HepG2 (cell line): ENCODE measurements around the gene TWNK. TPM values are rescaled to one million over a fixed set of nuclear protein-coding genes. Genes with fewer than 3 reads are reported as not detected.

ENCODE experiments used
- ATAC-seq: fragments of 200-7000 bp; cut with Tn5 transposase; 3 replicates; pipeline ENCODE4 v1.9.1; 2020; ENCODE audit warnings: mild to moderate bottlenecking, moderate library complexity
- BruUV-seq: library from RNA; stranded (reverse); fragments of 400-500 nt; replicated peaks from 2 replicates; lab custom pipeline; 2021; lab: Mats Ljungman, UMichigan
- CTCF ChIA-PET: fragments of 300-600 bp; formaldehyde crosslinking; extraction: SDS; loops from one replicate; lab custom pipeline; 2021; ENCODE audit warnings: low total read pairs, inconsistent platforms, low intra/inter-chr PET ratio; lab: Yijun Ruan, JAX
- POLR2A ChIA-PET: fragments of 350-600 bp; sonication (Branson Sonifier 250); formaldehyde crosslinking; loops from one replicate; lab custom pipeline; 2020; ENCODE audit warnings: antibody characterized with exemption, inconsistent platforms; lab: Yijun Ruan, JAX
- DNase-seq: peaks from one replicate; pipeline ENCODE4 v3.0.0-alpha.2; 2015; ENCODE audit warnings: low spot score
- FAIRE-seq: peaks from 3 replicates; lab custom pipeline; 2011; peaks lifted over from hg19 to GRCh38; lab: Jason Lieb, UNC
- H2AFZ ChIP-seq: one replicate; pipeline ENCODE4 v1.6.1; 2011; ENCODE audit warnings: low read length, inconsistent platforms
- H3K27ac ChIP-seq: fragments of 300-600 bp; 3 replicates; pipeline ENCODE4 v1.8.0; 2011; ENCODE audit warnings: mixed run types, mild to moderate bottlenecking, mixed read lengths, low read length, inconsistent platforms; ENCODE audit not compliant: insufficient read depth; ENCODE audit errors: extremely low read length
- H3K27me3 ChIP-seq, 2 experiments: fragments of 200-600 bp in 1 of 2; 2 replicates in 1 of 2; 3 replicates in 1 of 2; pipeline versions ENCODE4 v1.6.0 to v1.8.0; 2011; ENCODE audit warnings: low read length in 2 of 2, mild to moderate bottlenecking in 2 of 2, moderate library complexity in 2 of 2, inconsistent platforms in 1 of 2; ENCODE audit not compliant: insufficient read depth in 2 of 2, control insufficient read depth in 1 of 2
- H3K36me3 ChIP-seq, 2 experiments: fragments of 200-600 bp in 1 of 2; replicated peaks in 1 of 2; 2 replicates in 1 of 2; 3 replicates in 1 of 2; pipeline versions ENCODE4 v1.5.1 to v1.8.0; 2011; ENCODE audit warnings: low read length in 2 of 2, inconsistent platforms in 1 of 2; ENCODE audit not compliant: insufficient read depth in 2 of 2, control insufficient read depth in 1 of 2
- H3K4me1 ChIP-seq: 2 replicates; pipeline ENCODE4 v1.5.1; 2012; ENCODE audit warnings: low read length, inconsistent platforms; ENCODE audit not compliant: insufficient read depth
- H3K4me2 ChIP-seq: 2 replicates; pipeline ENCODE4 v1.6.0; 2011; ENCODE audit warnings: low read depth, low read length, inconsistent platforms
- H3K4me3 ChIP-seq, 3 experiments: fragments of 200-600 bp in 1 of 3; sonication (generic), shearing (Covaris generic) in 1 of 3; replicated peaks in 1 of 3; 2 replicates each; pipeline ENCODE4 v1.5.1; 2011 to 2016; ENCODE audit warnings: low read length in 3 of 3, inconsistent platforms in 2 of 3, low read depth in 2 of 3, mild to moderate bottlenecking in 2 of 3, control low read depth in 1 of 3, mixed read lengths in 1 of 3; ENCODE audit not compliant: insufficient read depth in 1 of 3
- H3K79me2 ChIP-seq: one replicate; pipeline ENCODE4 v1.6.1; 2011; ENCODE audit warnings: low read length, inconsistent platforms; ENCODE audit not compliant: insufficient read depth
- H3K9ac ChIP-seq: 2 replicates; pipeline ENCODE4 v1.6.0; 2011; ENCODE audit warnings: mild to moderate bottlenecking, low read depth, low read length, inconsistent platforms; ENCODE audit not compliant: insufficient read depth
- H3K9me3 ChIP-seq: 2 replicates; pipeline ENCODE4 v1.5.1; 2012; ENCODE audit warnings: mild to moderate bottlenecking, low read length
- H4K20me1 ChIP-seq: 2 replicates; pipeline ENCODE4 v1.6.0; 2011; ENCODE audit warnings: inconsistent platforms, mild to moderate bottlenecking, low read length, moderate library complexity; ENCODE audit not compliant: insufficient read depth
- FOXA1 ChIP-seq, 2 experiments: fragments of 450-650 bp in 1 of 2; sonication (generic) in 1 of 2; formaldehyde crosslinking in 1 of 2; IDR thresholded peaks; 2 replicates each; pipeline versions ENCODE4 v1.4.0 to v1.6.1; 2016 to 2020; ENCODE audit warnings: missing genetic modification reagents in 1 of 2
- FOXK1 ChIP-seq: sonication (generic); formaldehyde crosslinking; IDR thresholded peaks from 2 replicates; pipeline ENCODE4 v1.4.0; 2020; ENCODE audit warnings: low read depth, missing genetic modification reagents, borderline replicate concordance
- HNRNPUL1 ChIP-seq: fragments of 200-400 bp; formaldehyde crosslinking; IDR thresholded peaks from 2 replicates; pipeline ENCODE4 v1.6.1; 2017; ENCODE audit warnings: low read depth, mild to moderate bottlenecking, low read length, moderate library complexity
- POLR2A ChIP-seq, 2 experiments: IDR thresholded peaks; 2 replicates each; pipeline ENCODE4 v1.6.1; 2011; ENCODE audit warnings: low read depth in 2 of 2, low read length in 2 of 2, mild to moderate bottlenecking in 1 of 2, moderate library complexity in 1 of 2; ENCODE audit not compliant: insufficient read depth in 1 of 2
- RBM22 ChIP-seq: fragments of 200-400 bp; formaldehyde crosslinking; optimal IDR thresholded peaks from 2 replicates; pipeline ENCODE3; 2017; ENCODE audit warnings: mild to moderate bottlenecking, low read length, moderate library complexity
- SIN3B ChIP-seq: fragments of 150-350 bp; IDR thresholded peaks from 2 replicates; pipeline ENCODE4 v1.6.1; 2014; ENCODE audit warnings: low read length
- SIX1 ChIP-seq: sonication (generic); formaldehyde crosslinking; IDR thresholded peaks from 2 replicates; pipeline ENCODE4 v1.4.0; 2020; ENCODE audit warnings: missing genetic modification reagents, borderline replicate concordance
- SP2 ChIP-seq: sonication (generic); formaldehyde crosslinking; IDR thresholded peaks from 2 replicates; pipeline ENCODE4 v1.5.1; 2020; ENCODE audit warnings: mild to moderate bottlenecking, missing genetic modification reagents
- TCF7L2 ChIP-seq: IDR thresholded peaks from 2 replicates; pipeline ENCODE4 v1.6.1; 2011; ENCODE audit warnings: mild to moderate bottlenecking, low read depth, low read length, moderate library complexity
- ZNF282 ChIP-seq: fragments of 450-650 bp; IDR thresholded peaks from 2 replicates; pipeline ENCODE4 v1.6.1; 2018; ENCODE audit not compliant: partially characterized antibody
- ZNF331 ChIP-seq: sonication (generic); formaldehyde crosslinking; IDR thresholded peaks from 2 replicates; pipeline ENCODE4 v1.4.0; 2020; ENCODE audit warnings: missing genetic modification reagents
- ZNF501 ChIP-seq: sonication (generic); formaldehyde crosslinking; IDR thresholded peaks from 2 replicates; pipeline ENCODE4 v1.5.1; 2020; ENCODE audit warnings: mild to moderate bottlenecking, moderate library complexity, missing genetic modification reagents
- ZNF556 ChIP-seq: sonication (generic); formaldehyde crosslinking; IDR thresholded peaks from 2 replicates; pipeline ENCODE4 v1.4.0; 2020; ENCODE audit warnings: mild to moderate bottlenecking, missing genetic modification reagents, borderline replicate concordance
- ZNF567 ChIP-seq: sonication (generic); formaldehyde crosslinking; IDR thresholded peaks from 2 replicates; pipeline ENCODE4 v1.8.1; 2023; ENCODE audit warnings: mild to moderate bottlenecking, missing genetic modification reagents, borderline replicate concordance
- ZNF7 ChIP-seq: IDR thresholded peaks from 2 replicates; pipeline ENCODE4 v1.6.1; 2016; ENCODE audit warnings: missing biosample characterization, missing genetic modification reagents
- ZNF749 ChIP-seq: sonication (generic); formaldehyde crosslinking; IDR thresholded peaks from 2 replicates; pipeline ENCODE4 v1.8.0; 2022; ENCODE audit warnings: mild to moderate bottlenecking, missing genetic modification reagents, moderate library complexity, borderline replicate concordance
- ZNF773 ChIP-seq: sonication (generic); formaldehyde crosslinking; IDR thresholded peaks from 2 replicates; pipeline ENCODE4 v1.4.0; 2020; ENCODE audit warnings: missing genetic modification reagents, borderline replicate concordance
- ZNF879 ChIP-seq: sonication (generic); formaldehyde crosslinking; IDR thresholded peaks from 2 replicates; pipeline ENCODE4 v1.8.1; 2023; ENCODE audit warnings: missing genetic modification reagents
- WGBS: methylation state at CpG from one replicate; pipeline ENCODE4 v1.1.6; 2017; ENCODE audit warnings: low lambda C conversion rate; 5-methylcytosine and 5-hydroxymethylcytosine counted together
- in situ Hi-C: cut with HindIII; loops from 2 replicates; pipeline ENCODE4 v1.10.0; 2017; ENCODE audit warnings: low pct_unique_long_range_greater_than_20kb; ENCODE audit not compliant: extremely low pct_ligation_motif_present
- intact Hi-C: fragments of 100-400 bp; cut with micrococcal nuclease; formaldehyde crosslinking; loops from one replicate; pipeline ENCODE4 v1.10.0; 2022; ENCODE audit not compliant: unreplicated experiment
- polyA plus RNA-seq, 8 experiments: library from polyadenylated mRNA; depleted of rRNA in 3 of 8; stranded (reverse) in 7 of 8; unstranded in 1 of 8; fragments of >200 nt; fragmentation: Illumina TruSeq in 4 of 8; extraction: Trizol in 4 of 8; gene quantifications; 2 replicates each; pipeline versions ENCODE4 v1.2.1 to v1.2.3, GENCODE V29; 2011 to 2016; ENCODE audit warnings: low read depth in 4 of 8, missing spikeins in 1 of 8, mixed read lengths in 1 of 8; ENCODE audit not compliant: insufficient read depth in 1 of 8
- total RNA-seq, 5 experiments: library from RNA; depleted of rRNA; stranded (reverse); fragments of >200 nt; fragmentation: Illumina TruSeq; extraction: Trizol; gene quantifications; 2 replicates each; pipeline ENCODE4 v1.2.3, GENCODE V29; 2016; ENCODE audit warnings: low read depth in 1 of 5
- TF ChIP-seq, protein P1 (sequence below): sonication (generic); formaldehyde crosslinking; IDR thresholded peaks from 2 replicates; pipeline ENCODE4 v1.8.0; 2022; ENCODE audit warnings: missing genetic modification reagents, mild to moderate bottlenecking, borderline replicate concordance
- TF ChIP-seq, protein P2 (sequence below): sonication (generic); formaldehyde crosslinking; IDR thresholded peaks from 2 replicates; pipeline ENCODE4 v1.4.0; 2020; ENCODE audit warnings: missing genetic modification reagents
- TF ChIP-seq, protein P3 (sequence below): sonication (generic); formaldehyde crosslinking; IDR thresholded peaks from 2 replicates; pipeline ENCODE4 v1.4.0; 2020; ENCODE audit warnings: mild to moderate bottlenecking, missing genetic modification reagents

TWNK gene
- total and polyA plus RNA-seq, 2 of the 13 experiments (the other 11 are each of a cell fraction or from before 2014, with no cell fraction given), result 10.7 to 16.5 TPM

DNA sequence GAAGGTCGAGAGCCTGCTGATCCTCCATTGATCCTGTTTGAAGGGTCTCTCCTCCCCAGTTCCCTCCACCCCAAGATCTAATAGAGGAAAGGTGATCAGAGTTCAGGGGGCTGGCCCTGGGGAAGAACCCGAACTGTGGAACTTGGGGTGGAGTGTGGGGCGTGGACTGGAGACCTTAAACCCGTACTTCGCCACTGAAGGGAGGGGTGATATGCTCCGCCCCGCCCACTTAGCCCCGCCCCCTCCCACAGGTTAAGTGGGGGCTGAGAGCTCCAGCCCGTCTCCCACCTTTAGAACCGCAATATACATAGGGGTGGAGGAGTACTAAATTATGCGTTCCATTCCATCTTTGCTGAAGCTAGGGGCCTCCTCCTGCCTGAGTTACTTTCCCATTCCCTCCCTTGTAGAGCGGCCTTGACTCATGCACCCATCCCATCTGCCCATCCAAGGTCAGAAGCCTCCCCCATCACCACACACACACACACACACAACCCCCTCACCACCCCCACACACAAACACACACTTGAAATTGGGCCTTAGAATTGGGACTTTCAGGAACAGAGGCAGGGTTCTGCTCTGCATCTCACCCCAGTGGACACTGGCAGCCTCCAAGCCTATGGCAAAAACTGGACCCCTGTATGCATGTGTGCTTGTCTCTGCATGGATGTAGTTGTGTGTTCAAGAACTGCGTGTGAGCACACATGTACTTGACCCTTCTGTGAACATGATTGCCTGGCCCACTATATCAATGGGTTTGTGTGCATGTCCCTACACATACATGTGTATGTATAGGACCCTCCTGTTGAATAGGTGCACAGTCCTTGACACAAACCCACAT is 17.0 kb upstream of the TWNK start:
- DNase-seq, result peak; percentile 84
- peak overlapping the region; percentile 96 for H3K27ac ChIP-seq
- TF ChIP-seq, protein P1, sequence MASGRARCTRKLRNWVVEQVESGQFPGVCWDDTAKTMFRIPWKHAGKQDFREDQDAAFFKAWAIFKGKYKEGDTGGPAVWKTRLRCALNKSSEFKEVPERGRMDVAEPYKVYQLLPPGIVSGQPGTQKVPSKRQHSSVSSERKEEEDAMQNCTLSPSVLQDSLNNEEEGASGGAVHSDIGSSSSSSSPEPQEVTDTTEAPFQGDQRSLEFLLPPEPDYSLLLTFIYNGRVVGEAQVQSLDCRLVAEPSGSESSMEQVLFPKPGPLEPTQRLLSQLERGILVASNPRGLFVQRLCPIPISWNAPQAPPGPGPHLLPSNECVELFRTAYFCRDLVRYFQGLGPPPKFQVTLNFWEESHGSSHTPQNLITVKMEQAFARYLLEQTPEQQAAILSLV (CRISPR knock-in tag), result 0 out of 2 replicates have a peak, but pooled peaks have one; percentile 69
- no peak for TF ChIP-seq SP2
- TF ChIP-seq ZNF282, result no peak
- no peak; the same call in 1 of the 2 replicates for TF ChIP-seq ZNF501 (CRISPR knock-in tag)
- peak in 1 of 2 experiments; percentile 82; a peak in 2 of 4 replicates for TF ChIP-seq POLR2A (IDR thresholded peaks at IDR 0.05; ENCODE audit: insufficient read depth in 1 of 2, low read depth in 2 of 2, low read length in 2 of 2)
- no peak for TF ChIP-seq HNRNPUL1
- no peak for TF ChIP-seq TCF7L2
- TF ChIP-seq, protein P2, sequence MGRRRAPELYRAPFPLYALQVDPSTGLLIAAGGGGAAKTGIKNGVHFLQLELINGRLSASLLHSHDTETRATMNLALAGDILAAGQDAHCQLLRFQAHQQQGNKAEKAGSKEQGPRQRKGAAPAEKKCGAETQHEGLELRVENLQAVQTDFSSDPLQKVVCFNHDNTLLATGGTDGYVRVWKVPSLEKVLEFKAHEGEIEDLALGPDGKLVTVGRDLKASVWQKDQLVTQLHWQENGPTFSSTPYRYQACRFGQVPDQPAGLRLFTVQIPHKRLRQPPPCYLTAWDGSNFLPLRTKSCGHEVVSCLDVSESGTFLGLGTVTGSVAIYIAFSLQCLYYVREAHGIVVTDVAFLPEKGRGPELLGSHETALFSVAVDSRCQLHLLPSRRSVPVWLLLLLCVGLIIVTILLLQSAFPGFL, result no peak
- TF ChIP-seq ZNF879 (CRISPR knock-in tag), result 0 out of 2 replicates have a peak, but pooled peaks have one; percentile 35
- TF ChIP-seq SIN3B, result no peak
- TF ChIP-seq ZNF331 (CRISPR knock-in tag), result 0 out of 2 replicates have a peak, but pooled peaks have one; percentile 13
- TF ChIP-seq RBM22, result no peak
- no peak for TF ChIP-seq SIX1
- TF ChIP-seq, protein P3, sequence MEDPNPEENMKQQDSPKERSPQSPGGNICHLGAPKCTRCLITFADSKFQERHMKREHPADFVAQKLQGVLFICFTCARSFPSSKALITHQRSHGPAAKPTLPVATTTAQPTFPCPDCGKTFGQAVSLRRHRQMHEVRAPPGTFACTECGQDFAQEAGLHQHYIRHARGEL, result no peak
- TF ChIP-seq FOXA1 (IDR thresholded peaks at IDR 0.05), result no peak
- 0 out of 2 replicates have a peak, but pooled peaks have one; percentile 3 for TF ChIP-seq FOXA1 (CRISPR knock-in tag; IDR thresholded peaks at IDR 0.05)
- no peak for TF ChIP-seq ZNF749
- TF ChIP-seq ZNF556 (CRISPR knock-in tag), result no peak; the same call in 1 of the 2 replicates
- no peak for TF ChIP-seq ZNF773 (CRISPR knock-in tag)
- no peak for TF ChIP-seq ZNF567 (CRISPR knock-in tag)
- TF ChIP-seq FOXK1 (CRISPR knock-in tag), result no peak
- TF ChIP-seq ZNF7 (CRISPR knock-in tag), result no peak

More for the DNA sequence above, 17.0 kb upstream of the TWNK start:
- no peak for FAIRE-seq
- Histone ChIP-seq H4K20me1 (no peaks in the 10 kb centered on the region), H3K9me3 (no peaks in the 10 kb centered on the region), H3K36me3 (peaks cover 13 to 31% of the 10 kb centered on the region in 2 experiments), H2AFZ (no peak overlapping the region), H3K4me3 (peak overlapping the region; percentile 84 to 96 (median 94)), H3K4me2 (peak overlapping the region; percentile 98), H3K79me2 (peaks cover 45% of the 10 kb centered on the region), H3K4me1 (peaks cover 88% of the 10 kb centered on the region), H3K9ac (peak overlapping the region; percentile 90), H3K27me3 (no peaks in the 10 kb centered on the region; a peak in 1 of 5 replicates)
- ATAC-seq, result peak; percentile 34
- POLR2A ChIA-PET, result interaction anchor here (0.7 to 12.6 kb wide), 13 partner anchors 12 to 597 kb away, joined by 3 to 277 read pairs (median 5); partner anchors contain the start of genes KAZALD1, LZTS2, MRPL43 and TWNK
- CTCF ChIA-PET, result interaction anchor here (0.9 to 1.5 kb wide), 4 partner anchors 15 to 43 kb away, joined by 3 to 5 read pairs (median 3); no protein-coding TSS in a partner anchor
- BruUV-seq, result TSS peak; percentile 36
- intact Hi-C loops (loop anchor here (2.0 kb wide), 1 partner anchor 43 kb away; no protein-coding TSS in a partner anchor), in situ Hi-C loops (no loop called here)
- WGBS, result 2% methylated on average over 11 of the region's 13 CpGs
